Keratinocyte (primary cell): ENCODE results near the gene CLDN5. TPM values are rescaled to one million over a fixed set of nuclear protein-coding genes. Genes with fewer than 3 reads are reported as not detected.

Experiments used
- DNase-seq: peaks from one replicate; pipeline ENCODE4 v3.0.0-alpha.2; 2011; ENCODE audit warnings: low read depth, missing footprints, low spot score
- FAIRE-seq: peaks from 2 replicates; lab custom pipeline; 2011; peaks lifted over from hg19 to GRCh38; lab: Jason Lieb, UNC
- H2AFZ ChIP-seq: 2 replicates; pipeline ENCODE4 v1.6.0; 2012; ENCODE audit warnings: low read length, control low read depth, inconsistent platforms; ENCODE audit not compliant: control insufficient read depth
- H3K27ac ChIP-seq: 2 replicates; pipeline ENCODE4 v1.5.1; 2011; ENCODE audit warnings: low read length; ENCODE audit not compliant: control insufficient read depth, insufficient read depth
- H3K27me3 ChIP-seq: 3 replicates; pipeline ENCODE4 v1.6.0; 2011; ENCODE audit warnings: low read length; ENCODE audit not compliant: control insufficient read depth, insufficient read depth; ENCODE audit errors: extremely low read depth
- H3K36me3 ChIP-seq, 2 experiments: 2 replicates in 1 of 2; 3 replicates in 1 of 2; pipeline ENCODE4 v1.5.1; 2011; ENCODE audit warnings: low read length in 2 of 2, mild to moderate bottlenecking in 1 of 2; ENCODE audit not compliant: control insufficient read depth in 2 of 2, insufficient read depth in 2 of 2; ENCODE audit errors: extremely low read depth in 1 of 2
- H3K4me1 ChIP-seq: 3 replicates; pipeline ENCODE4 v1.5.1; 2011; ENCODE audit warnings: low read length; ENCODE audit not compliant: control insufficient read depth, insufficient read depth; ENCODE audit errors: extremely low read depth
- H3K4me2 ChIP-seq: 3 replicates; pipeline ENCODE4 v1.6.0; 2011; ENCODE audit warnings: low read depth, low read length; ENCODE audit not compliant: control insufficient read depth, insufficient read depth; ENCODE audit errors: extremely low read depth
- H3K4me3 ChIP-seq, 3 experiments: fragments of 200-600 bp in 1 of 3; sonication (generic) in 1 of 3; 2 replicates in 2 of 3; 3 replicates in 1 of 3; pipeline ENCODE4 v1.5.1; 2011 to 2016; ENCODE audit warnings: low read length in 3 of 3, mild to moderate bottlenecking in 3 of 3, control low read depth in 2 of 3, inconsistent platforms in 1 of 3, low read depth in 1 of 3, mixed read lengths in 1 of 3, mixed run types in 1 of 3, moderate library complexity in 1 of 3; ENCODE audit not compliant: control insufficient read depth in 2 of 3, insufficient read depth in 2 of 3; ENCODE audit errors: extremely low read depth in 1 of 3
- H3K79me2 ChIP-seq: 2 replicates; pipeline ENCODE4 v1.6.0; 2012; ENCODE audit warnings: low read length; ENCODE audit not compliant: control insufficient read depth, insufficient read depth
- H3K9ac ChIP-seq: 3 replicates; pipeline ENCODE4 v1.6.0; 2011; ENCODE audit warnings: low read length; ENCODE audit not compliant: control insufficient read depth, insufficient read depth; ENCODE audit errors: extremely low read depth
- H3K9me1 ChIP-seq: 3 replicates; pipeline ENCODE4 v1.6.0; 2011; ENCODE audit warnings: low read length; ENCODE audit not compliant: control insufficient read depth, insufficient read depth; ENCODE audit errors: extremely low read depth
- H3K9me3 ChIP-seq: 2 replicates; pipeline ENCODE4 v1.5.1; 2012; ENCODE audit warnings: low read depth, low read length; ENCODE audit not compliant: control insufficient read depth
- H4K20me1 ChIP-seq: 3 replicates; pipeline ENCODE4 v1.6.0; 2011; ENCODE audit warnings: low read length; ENCODE audit not compliant: control insufficient read depth, insufficient read depth; ENCODE audit errors: extremely low read depth
- EZH2 ChIP-seq: IDR thresholded peaks from one replicate; pipeline ENCODE4 v1.6.1; 2012; ENCODE audit warnings: inconsistent platforms, mild to moderate bottlenecking, low read length, moderate library complexity
- dilution Hi-C: fragments of 300-500 bp; cut with MboI; formaldehyde crosslinking; loops from one replicate; pipeline ENCODE4 v1.7.0; 2020; ENCODE audit warnings: low sequenced_read_pairs; ENCODE audit not compliant: extremely low pct_ligation_motif_present
- polyA plus RNA-seq, 5 experiments: library from polyadenylated mRNA; depleted of rRNA in 3 of 5; stranded (reverse) in 3 of 5; stranded (forward) in 1 of 5; unstranded in 1 of 5; fragments of >200 nt; gene quantifications; 1 replicate in 1 of 5; 2 replicates in 3 of 5; 3 replicates in 1 of 5; pipeline versions ENCODE4 v1.2.1 to v1.2.3, GENCODE V29; 2011 to 2012; ENCODE audit warnings: missing spikeins in 2 of 5, low read depth in 1 of 5, low replicate concordance in 1 of 5
- TF ChIP-seq, protein P1 (sequence below), 3 experiments: IDR thresholded peaks in 1 of 3; conservative IDR thresholded peaks in 1 of 3; optimal IDR thresholded peaks in 1 of 3; 2 replicates in 2 of 3; 3 replicates in 1 of 3; pipeline versions ENCODE3 to v1.5.1; 2011; ENCODE audit warnings: low read length in 3 of 3, mild to moderate bottlenecking in 3 of 3, moderate library complexity in 2 of 3, control low read depth in 1 of 3, inconsistent platforms in 1 of 3; ENCODE audit not compliant: insufficient read depth in 2 of 3; ENCODE audit errors: extremely low read depth in 1 of 3

The CLDN5 gene
- polyA plus RNA-seq, 1 donor (not counting 4 experiments of a cell fraction or from before 2014, with no cell fraction given) = not detected

DNA sequence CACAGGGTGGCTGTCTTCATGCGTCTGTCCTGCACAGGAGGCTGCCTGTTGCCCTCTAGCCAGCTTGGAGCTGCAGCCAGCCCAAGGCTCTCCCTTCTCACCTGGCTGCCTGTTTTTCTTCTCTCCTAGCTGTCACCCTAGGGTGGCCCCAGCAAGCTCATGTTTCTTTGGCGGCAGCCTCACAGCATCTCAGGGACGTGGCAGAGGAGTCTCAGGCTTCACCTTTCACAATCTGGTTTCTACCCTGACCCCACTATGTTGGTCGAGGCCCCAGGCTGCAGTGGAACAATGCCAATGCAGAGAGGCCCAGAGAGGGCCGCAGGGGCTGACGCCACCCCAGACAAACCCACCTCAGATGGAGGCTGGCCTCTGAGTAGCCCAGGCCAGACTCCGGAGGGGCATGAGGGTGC is 2.5 kb upstream of the CLDN5 start:
- Histone ChIP-seq H3K9ac (no peak overlapping the region), H3K4me1 (peaks cover 2% of the 10 kb centered on the region), H3K9me3 (no peaks in the 10 kb centered on the region), H4K20me1 (no peaks in the 10 kb centered on the region), H3K9me1 (no peaks in the 10 kb centered on the region), H3K4me2 (no peak overlapping the region), H3K27me3 (peaks cover 49% of the 10 kb centered on the region), H3K79me2 (no peaks in the 10 kb centered on the region), H3K4me3 (no peak overlapping the region), H3K27ac (no peak overlapping the region), H2AFZ (no peak overlapping the region), H3K36me3 (no peaks in the 10 kb centered on the region)
- FAIRE-seq = no peak
- DNase-seq = no peak
- TF ChIP-seq, protein P1, sequence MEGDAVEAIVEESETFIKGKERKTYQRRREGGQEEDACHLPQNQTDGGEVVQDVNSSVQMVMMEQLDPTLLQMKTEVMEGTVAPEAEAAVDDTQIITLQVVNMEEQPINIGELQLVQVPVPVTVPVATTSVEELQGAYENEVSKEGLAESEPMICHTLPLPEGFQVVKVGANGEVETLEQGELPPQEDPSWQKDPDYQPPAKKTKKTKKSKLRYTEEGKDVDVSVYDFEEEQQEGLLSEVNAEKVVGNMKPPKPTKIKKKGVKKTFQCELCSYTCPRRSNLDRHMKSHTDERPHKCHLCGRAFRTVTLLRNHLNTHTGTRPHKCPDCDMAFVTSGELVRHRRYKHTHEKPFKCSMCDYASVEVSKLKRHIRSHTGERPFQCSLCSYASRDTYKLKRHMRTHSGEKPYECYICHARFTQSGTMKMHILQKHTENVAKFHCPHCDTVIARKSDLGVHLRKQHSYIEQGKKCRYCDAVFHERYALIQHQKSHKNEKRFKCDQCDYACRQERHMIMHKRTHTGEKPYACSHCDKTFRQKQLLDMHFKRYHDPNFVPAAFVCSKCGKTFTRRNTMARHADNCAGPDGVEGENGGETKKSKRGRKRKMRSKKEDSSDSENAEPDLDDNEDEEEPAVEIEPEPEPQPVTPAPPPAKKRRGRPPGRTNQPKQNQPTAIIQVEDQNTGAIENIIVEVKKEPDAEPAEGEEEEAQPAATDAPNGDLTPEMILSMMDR (optimal IDR thresholded peaks at IDR 0.05 in 1 of 3, IDR thresholded peaks at IDR 0.05 in 1 of 3, conservative IDR thresholded peaks at IDR 0.05 in 1 of 3; ENCODE audit: extremely low read depth in 1 of 3, insufficient read depth in 2 of 3, low read length in 3 of 3) = no peak
- no peak for TF ChIP-seq EZH2
- dilution Hi-C loops = loop anchor here (10.0 kb wide), 1 partner anchor 62 kb away; no protein-coding TSS in a partner anchor

DNA sequence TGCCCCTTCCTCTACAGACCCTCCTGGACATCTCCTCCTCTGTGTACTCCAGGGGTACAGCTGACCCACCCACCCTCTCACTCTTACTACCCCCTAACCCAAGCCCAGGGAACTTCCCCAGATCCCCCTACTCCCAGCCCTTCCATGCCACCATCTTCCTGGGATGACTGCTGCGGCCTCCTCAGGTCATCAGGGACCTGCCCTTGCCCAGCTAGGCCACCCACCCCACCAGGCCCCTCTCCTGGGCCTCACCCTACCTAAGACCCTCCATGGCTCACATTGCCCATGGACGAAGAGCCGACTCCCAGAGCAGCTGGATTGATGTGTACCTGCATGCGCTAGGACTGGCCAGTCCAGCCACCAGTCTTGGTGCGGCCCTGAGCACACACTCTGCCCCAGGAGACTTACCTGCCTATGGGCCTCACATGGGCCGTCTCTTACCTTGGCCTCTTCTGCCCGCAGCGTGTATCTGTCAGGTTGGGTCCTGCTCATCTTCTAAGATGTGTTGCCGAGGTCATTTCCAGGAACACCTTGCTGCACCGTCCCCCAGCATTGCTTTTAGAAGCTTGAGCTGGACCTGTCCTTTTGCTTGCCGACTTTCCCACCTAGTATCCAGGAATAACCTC is 2.0 kb upstream of the CLDN5 start:
- Histone ChIP-seq H3K9me1 (no peaks in the 10 kb centered on the region), H3K4me2 (no peak overlapping the region), H3K9me3 (no peaks in the 10 kb centered on the region), H3K27me3 (peaks cover 48% of the 10 kb centered on the region), H3K9ac (no peak overlapping the region), H3K79me2 (no peaks in the 10 kb centered on the region), H3K4me1 (peaks cover 2% of the 10 kb centered on the region), H2AFZ (no peak overlapping the region), H4K20me1 (no peaks in the 10 kb centered on the region), H3K27ac (no peak overlapping the region), H3K36me3 (no peaks in the 10 kb centered on the region), H3K4me3 (no peak overlapping the region)
- TF ChIP-seq, protein P1 (optimal IDR thresholded peaks at IDR 0.05 in 1 of 3, IDR thresholded peaks at IDR 0.05 in 1 of 3, conservative IDR thresholded peaks at IDR 0.05 in 1 of 3; ENCODE audit: extremely low read depth in 1 of 3, insufficient read depth in 2 of 3, low read length in 3 of 3) = no peak
- no peak for TF ChIP-seq EZH2
- dilution Hi-C loops = loop anchor here (10.0 kb wide), 1 partner anchor 61 kb away; no protein-coding TSS in a partner anchor
- DNase-seq (no peak), FAIRE-seq (no peak)
